ENCODE data around the gene FGF1.

The FGF1 gene

DNA sequence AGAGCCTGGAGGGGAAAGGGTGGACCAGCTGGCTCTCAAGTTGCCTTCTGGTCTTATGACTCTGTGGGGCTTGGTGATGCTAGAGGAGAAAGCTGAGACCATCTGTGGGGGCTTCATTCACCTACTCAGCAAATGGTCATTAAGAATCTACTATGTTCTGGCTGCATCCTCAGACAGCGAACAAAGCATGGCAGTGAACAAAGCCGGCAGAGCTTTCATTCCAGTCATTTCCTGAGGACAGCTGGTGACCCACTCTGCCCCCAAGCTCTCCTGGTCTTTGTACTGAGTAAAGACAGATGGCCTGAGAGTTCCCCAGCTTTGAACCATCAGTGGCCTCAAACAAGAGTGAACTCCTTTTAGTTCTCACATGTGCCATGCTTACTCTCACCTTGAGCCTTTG, 48.0 kb downstream of the FGF1 start:
- H3K9me3 ChIP-seq (ENCODE audit: control insufficient read depth, low read depth, low read length), result no peaks in the 10 kb centered on the region
- no peak overlapping the region for H3K9ac ChIP-seq (ENCODE audit: low read length)
- H3K27ac ChIP-seq (ENCODE audit: low read length), result no peak overlapping the region
- H3K36me3 ChIP-seq (ENCODE audit: control insufficient read depth, low read depth, low read length), result no peaks in the 10 kb centered on the region
- H3K27me3 ChIP-seq (ENCODE audit: control insufficient read depth, insufficient read depth, low read length), result no peaks in the 10 kb centered on the region
- no peak overlapping the region for H3K4me3 ChIP-seq (ENCODE audit: low read length)
- H3K4me1 ChIP-seq (ENCODE audit: control insufficient read depth, low read depth, low read length), result peaks cover 6% of the 10 kb centered on the region

DNA sequence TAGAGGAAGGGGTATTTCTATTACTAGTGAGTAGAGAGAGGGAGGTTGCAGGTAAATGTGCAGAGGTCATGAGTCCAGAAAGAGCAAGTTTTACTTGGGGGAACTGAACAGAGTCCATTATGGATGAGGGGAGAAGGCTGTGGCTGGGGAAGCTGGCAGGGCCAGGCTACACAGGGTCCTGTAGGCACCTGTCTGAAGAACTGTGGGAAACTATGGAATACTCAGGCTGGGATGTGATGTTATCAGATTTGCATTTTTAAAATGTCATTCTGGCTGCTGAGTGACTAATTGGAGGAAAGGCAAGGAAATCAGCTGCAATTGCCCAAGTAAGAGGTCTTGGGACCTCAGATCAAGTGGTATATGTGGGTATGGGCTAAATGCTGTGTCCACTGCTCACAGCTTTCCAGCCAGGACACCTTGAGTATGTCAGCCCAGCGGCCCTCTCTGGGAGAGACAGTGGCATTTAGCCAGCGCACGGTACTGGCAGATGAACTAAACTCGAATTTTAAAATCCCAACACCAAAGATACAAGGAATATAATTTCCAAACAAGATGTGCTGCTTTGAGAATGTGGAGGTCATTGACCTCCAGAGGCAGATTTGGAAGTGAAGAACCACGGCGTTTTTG, 49.1 kb downstream of the FGF1 start:
- Histone ChIP-seq H3K9me3 (ENCODE audit: control insufficient read depth, low read depth, low read length) (no peaks in the 10 kb centered on the region), H3K4me3 (ENCODE audit: low read length) (no peak overlapping the region), H3K27me3 (ENCODE audit: control insufficient read depth, insufficient read depth, low read length) (no peaks in the 10 kb centered on the region), H3K4me1 (ENCODE audit: control insufficient read depth, low read depth, low read length) (peaks cover 6% of the 10 kb centered on the region), H3K9ac (ENCODE audit: low read length) (no peak overlapping the region), H3K27ac (ENCODE audit: low read length) (no peak overlapping the region), H3K36me3 (ENCODE audit: control insufficient read depth, low read depth, low read length) (no peaks in the 10 kb centered on the region)

DNA sequence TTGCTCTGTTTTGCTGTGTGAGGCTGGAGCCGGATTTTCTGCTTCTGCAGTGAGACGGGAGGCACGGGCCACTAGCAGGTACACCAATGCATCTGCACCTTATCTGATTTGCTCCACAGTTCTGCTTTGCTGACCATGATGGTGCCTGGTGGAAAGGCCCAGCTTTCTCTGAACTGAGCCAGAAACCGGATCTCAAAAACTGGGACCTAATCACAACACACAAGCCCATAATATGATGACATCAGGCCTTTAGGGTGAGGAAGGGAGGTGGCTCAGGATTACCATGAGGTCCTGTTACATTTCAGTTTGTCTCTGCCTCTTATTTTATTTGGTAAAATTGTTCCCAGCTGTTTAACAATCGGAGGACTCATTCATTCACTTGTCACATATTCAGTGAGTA, 49.8 kb downstream of the FGF1 start:
- H3K9me3 ChIP-seq (ENCODE audit: control insufficient read depth, low read depth, low read length), result no peaks in the 10 kb centered on the region
- no peak overlapping the region for H3K4me3 ChIP-seq (ENCODE audit: low read length)
- no peak overlapping the region for H3K9ac ChIP-seq (ENCODE audit: low read length)
- no peaks in the 10 kb centered on the region for H3K27me3 ChIP-seq (ENCODE audit: control insufficient read depth, insufficient read depth, low read length)
- no peaks in the 10 kb centered on the region for H3K36me3 ChIP-seq (ENCODE audit: control insufficient read depth, low read depth, low read length)
- no peak overlapping the region for H3K27ac ChIP-seq (ENCODE audit: low read length)
- H3K4me1 ChIP-seq (ENCODE audit: control insufficient read depth, low read depth, low read length), result peaks cover 6% of the 10 kb centered on the region

DNA sequence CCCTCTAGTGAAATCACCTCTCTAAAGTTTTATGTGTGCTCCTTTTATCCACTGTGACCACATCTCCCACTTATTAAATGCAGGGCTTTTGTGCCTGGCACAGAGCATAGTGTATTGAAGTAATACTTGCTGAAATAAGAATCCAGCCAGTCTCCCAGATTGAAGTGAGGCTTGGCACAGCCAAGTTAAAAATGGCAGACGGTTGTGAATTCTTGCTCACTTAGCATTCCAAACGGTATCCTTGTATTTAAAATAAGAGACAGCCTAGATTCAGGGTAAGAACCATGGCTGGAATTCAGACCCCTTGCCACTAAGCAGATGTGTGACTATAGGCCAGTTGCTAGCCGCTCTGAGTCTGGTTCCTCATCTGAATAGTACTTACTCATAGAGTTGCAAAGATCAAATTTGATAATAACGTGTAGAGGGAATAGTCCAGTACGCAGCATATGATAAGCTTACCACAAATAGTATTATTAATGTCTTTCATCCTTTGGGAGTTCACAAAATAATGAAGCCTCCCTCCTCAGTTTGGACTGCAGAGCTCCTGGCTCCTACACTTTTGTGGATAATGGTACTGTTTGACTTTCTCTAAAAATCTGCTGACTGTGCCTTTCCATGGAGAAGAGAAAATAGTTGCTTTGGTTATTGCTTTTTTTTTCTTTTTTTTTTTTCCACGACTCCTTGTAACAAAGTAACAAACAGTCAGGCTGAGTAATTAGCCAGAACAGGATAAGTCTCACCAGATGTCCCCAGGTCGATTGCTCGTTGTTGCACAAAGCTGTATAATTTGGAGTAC, 51.5 kb downstream of the FGF1 start:
- H3K4me3 ChIP-seq (ENCODE audit: low read length), result no peak overlapping the region
- H3K4me1 ChIP-seq (ENCODE audit: control insufficient read depth, low read depth, low read length), result no peaks in the 10 kb centered on the region
- no peaks in the 10 kb centered on the region for H3K27me3 ChIP-seq (ENCODE audit: control insufficient read depth, insufficient read depth, low read length)
- no peak overlapping the region for H3K9ac ChIP-seq (ENCODE audit: low read length)
- H3K27ac ChIP-seq (ENCODE audit: low read length), result no peak overlapping the region
- no peaks in the 10 kb centered on the region for H3K36me3 ChIP-seq (ENCODE audit: control insufficient read depth, low read depth, low read length)
- no peaks in the 10 kb centered on the region for H3K9me3 ChIP-seq (ENCODE audit: control insufficient read depth, low read depth, low read length)

DNA sequence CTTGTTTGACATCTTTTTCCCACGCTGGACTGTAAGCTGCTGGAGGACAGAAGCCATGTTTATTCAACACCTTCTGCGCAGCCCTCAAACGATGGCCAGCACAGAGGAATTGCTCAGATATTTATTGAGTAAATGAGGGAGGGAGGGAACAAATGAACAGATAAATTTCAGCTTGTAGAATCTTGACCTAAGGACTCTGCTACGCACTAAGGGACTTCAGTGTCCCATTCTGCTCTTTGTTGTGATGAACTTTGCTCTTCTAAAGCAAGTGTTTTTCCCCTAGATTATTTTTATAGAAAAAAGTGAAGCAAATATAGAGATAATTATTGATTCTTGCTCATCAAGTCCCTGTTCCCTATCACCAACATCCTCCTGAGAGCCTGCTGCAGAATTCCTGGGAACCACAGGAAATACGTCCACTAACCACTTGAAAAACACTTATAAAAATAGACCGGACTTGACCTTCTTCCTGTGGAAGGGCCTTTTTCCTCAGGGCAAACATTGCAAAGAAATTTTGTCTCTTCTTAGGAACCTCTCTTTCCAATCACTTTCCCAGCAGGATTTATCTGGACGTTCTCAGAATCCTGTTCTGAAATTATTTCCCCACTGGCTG, 54.9 kb downstream of the FGF1 start:
- Histone ChIP-seq H3K4me1 (ENCODE audit: control insufficient read depth, low read depth, low read length) (peaks cover under 1% of the 10 kb centered on the region), H3K9ac (ENCODE audit: low read length) (no peak overlapping the region), H3K27me3 (ENCODE audit: control insufficient read depth, insufficient read depth, low read length) (no peaks in the 10 kb centered on the region), H3K36me3 (ENCODE audit: control insufficient read depth, low read depth, low read length) (no peaks in the 10 kb centered on the region), H3K9me3 (ENCODE audit: control insufficient read depth, low read depth, low read length) (no peaks in the 10 kb centered on the region), H3K4me3 (ENCODE audit: low read length) (no peak overlapping the region), H3K27ac (ENCODE audit: low read length) (no peak overlapping the region)

DNA sequence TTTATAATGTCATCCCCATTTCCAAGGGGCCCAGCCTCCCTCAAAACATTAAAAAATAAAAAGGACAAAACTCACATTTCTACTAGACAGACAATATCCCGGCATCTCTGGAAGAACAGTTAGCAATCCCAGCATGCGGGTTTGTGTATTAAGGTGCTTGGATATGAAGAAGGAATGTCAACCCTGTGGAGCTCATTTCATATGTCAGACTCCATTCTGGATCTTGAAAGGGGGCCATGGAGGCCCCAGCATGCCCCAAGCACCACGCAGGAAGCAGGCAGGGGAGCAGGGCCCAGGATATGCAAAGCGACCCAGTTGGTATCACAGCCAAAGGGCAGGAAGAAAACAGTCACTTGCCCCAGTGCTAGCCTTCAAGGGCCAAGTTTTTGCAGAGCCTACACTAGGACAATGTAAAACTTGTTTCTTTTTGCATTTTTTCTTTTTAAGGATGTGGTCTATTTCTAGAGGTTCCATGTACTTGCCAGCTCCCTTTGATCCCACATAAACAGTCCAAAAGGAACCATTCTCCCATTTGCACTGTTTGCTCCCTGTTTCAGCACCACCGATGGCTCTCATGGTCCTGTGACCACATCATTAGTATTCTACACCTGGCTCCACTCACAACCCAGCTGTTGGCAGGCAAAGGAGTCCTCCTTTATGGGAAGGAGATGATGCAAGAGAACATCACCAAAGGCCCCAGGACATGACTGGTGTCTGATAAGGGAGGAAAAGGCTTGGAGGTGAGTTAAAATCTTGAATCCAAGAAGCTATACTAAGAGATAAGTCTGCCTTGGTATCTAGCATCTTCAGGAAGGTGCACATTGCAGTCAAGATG, 58.3 kb downstream of the FGF1 start:
- Histone ChIP-seq H3K36me3 (ENCODE audit: control insufficient read depth, low read depth, low read length) (no peaks in the 10 kb centered on the region), H3K27ac (ENCODE audit: low read length) (no peak overlapping the region), H3K4me3 (ENCODE audit: low read length) (no peak overlapping the region), H3K9ac (ENCODE audit: low read length) (no peak overlapping the region), H3K4me1 (ENCODE audit: control insufficient read depth, low read depth, low read length) (peaks cover 14% of the 10 kb centered on the region), H3K27me3 (ENCODE audit: control insufficient read depth, insufficient read depth, low read length) (no peaks in the 10 kb centered on the region), H3K9me3 (ENCODE audit: control insufficient read depth, low read depth, low read length) (no peaks in the 10 kb centered on the region)

DNA sequence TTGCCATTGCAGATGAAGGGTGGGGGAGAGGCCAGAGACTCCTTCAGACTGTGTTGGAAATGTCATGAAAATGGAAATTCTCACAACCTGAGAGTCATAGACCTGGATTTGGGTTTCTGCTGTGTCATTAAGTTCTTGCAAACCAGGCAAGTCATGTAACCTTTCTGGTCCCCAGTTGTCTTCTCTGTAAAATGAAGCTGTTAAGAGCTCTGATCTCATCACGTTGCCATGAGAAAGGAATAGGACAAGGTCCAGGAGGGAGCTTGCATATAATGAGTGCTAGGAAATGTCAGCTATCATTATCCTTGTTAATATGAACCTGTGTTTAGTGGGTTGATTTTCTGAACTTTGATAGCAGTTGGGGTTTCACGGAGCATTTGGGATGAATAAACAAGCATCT, 59.1 kb downstream of the FGF1 start:
- H3K27ac ChIP-seq (ENCODE audit: low read length), result no peak overlapping the region

DNA sequence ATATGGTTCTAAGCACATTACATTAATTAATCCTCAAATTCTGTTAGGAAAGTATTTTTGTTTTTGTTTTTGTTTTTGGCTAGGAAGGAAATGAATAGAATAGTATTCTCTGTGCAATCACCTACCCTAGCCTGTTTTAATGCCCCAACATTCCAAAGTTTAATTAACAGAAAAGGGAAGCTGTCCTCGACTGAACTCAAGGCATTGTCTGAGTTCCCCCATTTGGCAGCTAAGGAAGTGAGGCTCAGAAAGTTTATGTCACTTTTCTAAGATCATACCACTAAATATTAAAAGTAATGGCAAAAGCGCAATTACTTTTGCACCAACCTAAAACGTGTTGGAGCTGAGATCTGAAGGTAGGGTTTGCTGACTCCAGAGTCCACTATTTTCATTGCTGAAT, 59.8 kb downstream of the FGF1 start:
- H3K9me3 ChIP-seq (ENCODE audit: control insufficient read depth, low read depth, low read length), result no peaks in the 10 kb centered on the region
- H3K9ac ChIP-seq (ENCODE audit: low read length), result no peak overlapping the region
- H3K4me1 ChIP-seq (ENCODE audit: control insufficient read depth, low read depth, low read length), result peaks cover 14% of the 10 kb centered on the region
- no peak overlapping the region for H3K4me3 ChIP-seq (ENCODE audit: low read length)
- H3K27ac ChIP-seq (ENCODE audit: low read length), result no peak overlapping the region
- H3K27me3 ChIP-seq (ENCODE audit: control insufficient read depth, insufficient read depth, low read length), result no peaks in the 10 kb centered on the region
- H3K36me3 ChIP-seq (ENCODE audit: control insufficient read depth, low read depth, low read length), result no peaks in the 10 kb centered on the region

More for the DNA sequence above, 59.1 kb downstream of the FGF1 start:
- Histone ChIP-seq H3K9me3 (ENCODE audit: control insufficient read depth, low read depth, low read length) (no peaks in the 10 kb centered on the region), H3K36me3 (ENCODE audit: control insufficient read depth, low read depth, low read length) (no peaks in the 10 kb centered on the region), H3K4me1 (ENCODE audit: control insufficient read depth, low read depth, low read length) (peaks cover 14% of the 10 kb centered on the region), H3K4me3 (ENCODE audit: low read length) (no peak overlapping the region), H3K27me3 (ENCODE audit: control insufficient read depth, insufficient read depth, low read length) (no peaks in the 10 kb centered on the region), H3K9ac (ENCODE audit: low read length) (no peak overlapping the region)

DNA sequence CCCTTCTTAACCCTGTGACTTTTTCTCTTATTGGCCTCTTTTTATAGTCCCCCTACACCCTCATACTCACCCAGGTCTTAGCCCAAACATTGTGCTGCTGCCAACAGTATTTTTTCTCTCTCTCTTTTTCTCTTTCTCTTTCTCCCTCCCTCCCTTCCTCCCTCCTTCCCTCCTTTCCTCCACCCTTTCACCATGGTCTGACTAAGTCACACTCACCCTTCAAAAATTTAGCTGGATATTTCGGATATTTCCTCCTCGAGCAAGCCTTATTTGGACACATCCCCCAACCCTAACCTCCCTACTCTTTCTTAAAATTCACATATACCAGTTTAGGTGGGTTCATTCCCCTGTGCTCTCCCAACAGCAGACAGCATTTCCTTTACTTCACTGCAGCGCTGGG, 64.7 kb downstream of the FGF1 start:
- H3K9ac ChIP-seq (ENCODE audit: low read length), result no peak overlapping the region
- H3K9me3 ChIP-seq (ENCODE audit: control insufficient read depth, low read depth, low read length), result no peaks in the 10 kb centered on the region
- peaks cover 14% of the 10 kb centered on the region for H3K4me1 ChIP-seq (ENCODE audit: control insufficient read depth, low read depth, low read length)
- H3K27ac ChIP-seq (ENCODE audit: low read length), result no peak overlapping the region
- H3K27me3 ChIP-seq (ENCODE audit: control insufficient read depth, insufficient read depth, low read length), result no peaks in the 10 kb centered on the region
- no peak overlapping the region for H3K4me3 ChIP-seq (ENCODE audit: low read length)
- H3K36me3 ChIP-seq (ENCODE audit: control insufficient read depth, low read depth, low read length), result no peaks in the 10 kb centered on the region

DNA sequence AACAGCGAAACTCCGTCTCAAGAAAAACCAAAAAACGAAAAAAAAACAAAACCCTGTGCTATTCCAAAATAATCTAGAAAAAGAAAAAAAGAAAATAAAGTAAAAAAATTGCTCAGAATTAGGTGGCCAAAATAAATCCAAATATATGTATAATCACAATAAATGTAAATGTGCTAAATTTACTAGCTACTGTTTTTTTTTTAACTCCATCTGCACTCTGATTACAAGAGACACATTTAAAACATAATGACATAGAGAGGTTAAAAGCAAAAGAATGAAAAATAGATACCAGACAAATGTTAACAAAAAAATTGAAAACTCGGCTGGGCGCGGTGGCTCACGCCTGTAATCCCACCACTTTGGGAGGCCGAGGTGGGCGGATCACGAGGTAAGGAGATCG, 66.1 kb downstream of the FGF1 start:
- Histone ChIP-seq H3K4me1 (ENCODE audit: control insufficient read depth, low read depth, low read length) (peaks cover 1% of the 10 kb centered on the region), H3K36me3 (ENCODE audit: control insufficient read depth, low read depth, low read length) (no peaks in the 10 kb centered on the region), H3K4me3 (ENCODE audit: low read length) (no peak overlapping the region), H3K9me3 (ENCODE audit: control insufficient read depth, low read depth, low read length) (no peaks in the 10 kb centered on the region), H3K27ac (ENCODE audit: low read length) (no peak overlapping the region), H3K27me3 (ENCODE audit: control insufficient read depth, insufficient read depth, low read length) (no peaks in the 10 kb centered on the region), H3K9ac (ENCODE audit: low read length) (no peak overlapping the region)

DNA sequence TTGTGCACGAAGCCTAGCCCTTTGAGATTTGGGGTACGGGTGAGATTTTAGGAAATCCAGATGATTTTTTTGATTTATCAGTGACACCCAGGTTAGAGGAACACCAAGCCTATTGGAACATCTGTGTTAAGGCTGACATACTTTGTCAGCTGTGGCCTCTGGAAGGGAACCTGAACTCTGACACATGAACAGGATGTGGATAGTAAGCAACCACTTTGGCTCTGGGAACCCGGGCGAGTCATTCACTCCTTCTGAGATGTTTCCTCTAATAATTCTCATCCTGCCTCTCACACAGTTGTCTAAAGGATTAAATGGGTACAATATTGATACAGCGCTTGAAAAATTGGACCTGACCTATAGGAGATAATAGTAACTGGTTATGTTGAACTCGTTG, 67.8 kb downstream of the FGF1 start:
- Histone ChIP-seq H3K27me3 (ENCODE audit: control insufficient read depth, insufficient read depth, low read length) (no peaks in the 10 kb centered on the region), H3K4me1 (ENCODE audit: control insufficient read depth, low read depth, low read length) (no peaks in the 10 kb centered on the region), H3K9me3 (ENCODE audit: control insufficient read depth, low read depth, low read length) (no peaks in the 10 kb centered on the region), H3K9ac (ENCODE audit: low read length) (no peak overlapping the region), H3K36me3 (ENCODE audit: control insufficient read depth, low read depth, low read length) (no peaks in the 10 kb centered on the region), H3K4me3 (ENCODE audit: low read length) (no peak overlapping the region), H3K27ac (ENCODE audit: low read length) (no peak overlapping the region)

Data from iPS-18a (cell line).